Pulmonary artery endothelial cell (primary cell): Measurements from ENCODE around the gene SERTM1. TPM values are rescaled to one million over a fixed set of nuclear protein-coding genes. Genes with fewer than 3 reads are reported as not detected.

Source experiments
- DNase-seq: peaks from one replicate; pipeline ENCODE4 v3.0.0-alpha.2; 2011; ENCODE audit warnings: low read depth, low spot score
- total RNA-seq: library from RNA; depleted of rRNA; stranded (reverse); fragments of >200 nt; gene quantifications from 2 replicates; pipeline ENCODE4 v1.2.3, GENCODE V29; 2014

The SERTM1 gene
- 0.20 and 0.49 TPM in 2 replicates for total RNA-seq

- DNase-seq = no peak
These were observed at the start of gene SERTM1 for GRCh38 chr13:36673838-36674326. TSS of gene SERTM1 (plus strand) at chr13:36674020. CDS start at chr13:36695079, 21,059 bp downstream.

DNA sequence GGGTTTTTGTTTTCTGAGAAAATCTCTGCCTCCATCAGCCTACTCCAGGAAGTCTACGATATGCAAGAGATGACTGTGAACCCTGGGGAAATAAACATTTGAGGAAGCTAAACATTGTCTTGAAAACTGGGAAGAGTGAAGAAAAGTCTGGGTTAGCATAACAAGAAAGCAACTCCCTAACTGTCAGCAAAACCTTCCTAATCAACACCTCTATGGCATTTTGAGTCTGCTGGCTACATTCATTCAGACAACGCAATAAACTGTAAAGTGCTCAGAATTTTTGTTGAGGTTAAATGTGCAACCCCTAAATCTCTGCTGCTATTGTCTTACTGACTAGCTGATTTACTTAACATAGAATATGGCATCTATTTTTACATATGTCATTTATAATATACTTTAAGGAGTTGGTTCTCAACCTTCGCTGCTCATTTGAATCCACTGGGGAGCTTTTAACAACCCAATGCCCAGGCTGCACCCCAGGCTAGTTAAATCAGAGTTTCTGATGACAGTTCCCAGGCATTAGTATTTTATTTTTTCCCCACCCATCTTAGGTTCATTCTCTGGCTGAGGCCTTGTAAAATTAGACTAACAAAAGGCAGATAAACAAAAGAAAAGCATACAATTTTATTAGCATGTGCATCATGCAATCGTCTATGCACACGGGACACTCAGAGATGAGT, 45.3 kb upstream of the SERTM1 start:
- DNase-seq = no peak

DNA sequence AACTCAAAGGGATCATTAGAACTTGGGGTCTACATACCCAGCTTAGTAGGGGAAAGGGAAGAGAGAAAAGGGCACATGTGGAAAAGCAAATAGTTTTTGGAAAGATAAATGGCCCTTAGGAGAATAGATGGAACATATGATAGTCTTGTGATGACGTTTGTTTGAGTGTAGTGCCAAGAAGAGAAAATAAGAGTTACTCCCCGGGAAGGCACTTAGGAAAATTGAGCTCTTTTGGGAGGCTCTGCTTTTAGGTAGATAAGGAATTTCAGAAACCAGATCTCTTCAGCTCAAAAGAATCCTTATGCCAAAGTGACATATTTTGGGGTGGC, 44.8 kb upstream of the SERTM1 start:
- no peak for DNase-seq

DNA sequence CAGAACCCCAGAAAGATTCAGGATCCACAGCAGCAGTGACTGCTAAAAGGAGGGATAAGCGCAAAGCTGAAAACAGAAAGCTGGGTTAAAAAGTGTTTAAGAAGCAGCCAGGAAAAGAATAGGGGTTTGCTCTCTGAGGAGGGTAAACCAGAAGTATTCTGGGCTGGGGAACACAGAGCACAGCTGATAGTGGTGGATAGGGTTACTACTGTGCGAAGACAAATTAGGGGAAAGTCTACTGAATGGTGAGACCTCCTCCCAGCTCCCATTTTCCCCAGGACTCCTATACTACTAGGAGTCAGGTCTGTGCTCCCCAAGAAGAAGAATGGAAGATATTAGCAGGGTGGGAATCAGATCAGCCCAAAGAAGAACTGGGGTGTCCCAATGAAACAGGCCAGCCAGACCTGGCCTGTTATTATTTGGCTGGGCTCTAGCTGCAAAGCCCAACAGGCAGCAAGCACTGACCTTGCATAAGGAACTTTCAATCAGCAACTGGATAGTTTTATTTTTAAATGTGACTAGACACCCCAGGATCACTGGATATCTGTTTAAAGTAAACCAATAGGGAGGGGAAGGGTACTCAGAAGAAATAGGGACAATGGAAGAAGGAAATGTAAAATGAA, 43.5 kb upstream of the SERTM1 start:
- DNase-seq = no peak

DNA sequence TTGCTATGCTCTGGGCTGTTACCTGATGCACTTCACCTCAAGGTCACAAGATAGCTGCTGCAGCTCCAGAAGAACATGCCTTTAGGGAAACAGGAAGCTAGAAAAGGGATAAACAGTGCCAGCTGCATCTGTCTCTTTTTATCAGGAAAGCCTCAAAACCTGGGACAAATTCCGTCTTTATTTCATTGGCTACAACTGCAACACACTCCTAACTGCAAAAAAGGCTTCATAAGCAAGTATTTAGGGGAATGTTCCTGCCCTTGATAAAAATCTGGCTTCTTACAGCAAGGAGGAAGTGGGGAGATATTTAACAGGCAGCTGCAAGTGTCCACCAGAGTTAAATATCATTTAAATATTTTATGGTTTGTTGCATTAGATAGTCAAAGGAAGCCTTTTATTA, 34.2 kb upstream of the SERTM1 start:
- no peak for DNase-seq

- DNase-seq = no peak
These were observed 23.2 kb upstream of the SERTM1 start for GRCh38 chr13:36650611-36651010.

DNA sequence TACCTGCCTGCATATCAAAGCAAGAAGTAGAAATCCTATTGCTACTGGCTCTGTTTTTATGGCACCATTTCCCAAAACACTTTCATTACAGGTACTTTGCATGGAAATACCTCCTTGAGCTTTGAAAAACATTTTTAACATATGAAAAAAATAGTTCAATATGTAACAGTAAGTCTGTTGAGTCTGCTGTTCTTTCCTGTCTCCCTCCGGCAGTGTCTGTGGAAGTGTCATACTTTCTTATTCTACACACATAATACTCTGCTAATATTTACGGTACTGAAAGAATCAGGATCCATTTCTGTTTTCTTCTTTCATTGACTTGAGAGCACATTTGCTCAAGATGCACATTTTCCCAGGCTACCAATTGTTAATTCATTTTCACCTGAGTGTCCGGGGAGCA, 8.2 kb upstream of the SERTM1 start:
- DNase-seq = no peak

DNA sequence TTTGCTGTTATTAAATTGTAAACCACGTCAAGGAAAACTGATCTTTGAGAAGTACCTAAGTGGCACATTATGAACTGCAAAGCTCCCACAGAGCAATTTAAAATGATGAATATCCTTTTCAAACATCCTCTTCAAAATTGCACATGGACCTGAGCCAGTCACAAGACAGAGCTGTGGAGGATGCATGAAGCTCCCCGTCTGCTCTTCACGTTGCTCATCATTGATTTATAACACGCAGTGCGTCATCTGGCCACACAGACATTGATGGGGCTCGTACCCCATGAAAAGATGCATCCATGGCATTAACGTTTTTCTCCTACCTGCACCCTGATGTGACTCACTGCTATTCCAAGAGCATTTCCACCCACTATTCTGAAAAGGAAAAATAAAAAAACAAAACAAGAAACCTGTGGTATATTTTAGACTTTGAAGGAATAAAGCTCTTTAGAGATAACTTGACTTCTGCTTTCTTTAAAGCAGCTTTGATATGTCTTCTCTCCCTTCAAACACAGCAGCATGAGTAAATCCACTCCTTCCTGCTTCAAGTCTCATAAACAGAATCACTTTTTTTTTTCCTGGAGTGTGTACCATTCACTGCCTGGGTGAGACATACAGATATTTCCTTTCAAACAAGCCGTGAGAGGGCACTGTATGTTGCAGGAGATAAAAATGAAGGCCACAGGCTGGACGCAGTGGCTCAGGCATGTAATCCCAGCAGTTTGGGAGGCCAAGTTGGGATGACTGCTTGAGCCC, 7.2 kb upstream of the SERTM1 start:
- DNase-seq = no peak

GRCh38 chr13:36668316-36668715, 5.5 kb upstream of the SERTM1 start:
- DNase-seq = no peak

DNA sequence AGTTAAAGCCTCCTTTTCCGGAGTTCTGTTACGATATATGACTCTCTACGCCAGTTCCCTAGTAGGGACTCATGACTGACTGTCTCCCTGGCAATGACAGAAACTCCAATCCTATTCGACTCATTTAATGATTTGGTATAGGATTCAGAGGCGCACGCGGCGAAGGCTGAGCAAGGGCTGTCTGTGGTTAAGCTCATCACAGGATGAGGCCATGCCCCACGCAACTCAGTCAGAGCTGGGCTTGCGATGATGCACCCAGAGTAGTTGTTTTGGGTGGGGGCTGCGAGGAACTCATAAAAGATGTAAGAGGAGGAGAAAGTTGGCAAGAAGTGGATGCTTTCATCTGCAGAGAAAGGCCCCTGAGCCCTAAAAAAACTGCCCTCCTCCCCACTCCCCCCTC, 468 bp upstream of the SERTM1 start:
- DNase-seq = no peak

DNA sequence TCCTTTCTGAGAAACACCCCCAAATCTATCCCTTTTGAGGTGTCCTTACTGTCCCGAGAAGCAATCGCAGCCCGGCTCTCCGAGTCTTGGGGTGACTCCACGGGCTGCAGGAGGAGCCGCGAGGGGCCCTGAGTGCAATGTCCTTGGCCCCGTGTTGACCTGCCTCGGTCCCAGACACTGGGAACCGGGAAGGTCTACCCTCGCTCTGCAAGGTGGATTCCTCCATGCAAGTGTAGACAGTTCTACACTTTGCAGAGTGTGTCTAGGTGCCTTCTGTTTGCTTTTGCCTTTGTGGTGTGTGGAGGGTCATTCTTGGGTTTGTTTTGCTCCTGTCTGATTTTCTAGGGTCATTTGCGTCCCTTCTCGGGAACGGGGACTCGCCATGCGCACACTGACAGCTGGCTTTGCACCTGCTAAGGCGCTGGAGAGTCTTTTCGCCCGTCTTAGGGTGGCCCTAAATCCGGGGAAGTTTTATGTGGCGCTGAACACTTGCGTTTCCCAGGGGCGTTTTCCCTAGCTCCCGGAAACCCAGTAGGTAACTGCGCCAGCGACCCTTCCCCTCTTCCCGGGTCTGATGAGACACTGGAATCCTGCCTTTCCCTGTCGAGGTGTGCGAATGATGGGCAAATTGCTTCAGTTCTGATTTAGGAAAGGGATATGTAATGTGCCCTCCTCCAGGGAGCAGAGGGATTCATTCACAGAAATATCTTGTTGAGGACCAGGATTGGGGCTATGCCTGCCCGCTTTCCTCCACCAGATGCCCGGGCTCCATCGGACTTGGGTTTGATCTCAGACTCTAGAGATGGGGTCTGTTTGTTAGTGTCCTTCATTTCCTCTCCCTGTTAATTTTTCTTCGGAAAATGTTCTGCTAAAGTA, 755 bp downstream of the SERTM1 start:
- DNase-seq = no peak

DNA sequence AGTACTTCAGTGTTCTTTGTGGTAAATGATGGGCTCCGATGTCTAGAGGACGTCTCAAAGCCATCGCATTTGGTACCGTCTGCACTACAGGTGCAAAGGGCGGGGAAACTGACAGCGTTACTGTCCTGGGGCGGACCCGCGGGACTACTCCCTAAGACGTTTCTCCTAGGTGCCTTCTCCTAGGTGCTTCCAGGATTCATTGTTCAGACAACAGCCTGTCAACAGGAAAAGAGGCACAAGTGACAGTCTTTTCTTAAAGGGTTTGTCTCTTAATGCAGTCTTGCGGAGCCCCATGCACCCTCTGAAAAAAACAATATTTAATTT, 1.4 kb downstream of the SERTM1 start:
- DNase-seq = no peak

DNA sequence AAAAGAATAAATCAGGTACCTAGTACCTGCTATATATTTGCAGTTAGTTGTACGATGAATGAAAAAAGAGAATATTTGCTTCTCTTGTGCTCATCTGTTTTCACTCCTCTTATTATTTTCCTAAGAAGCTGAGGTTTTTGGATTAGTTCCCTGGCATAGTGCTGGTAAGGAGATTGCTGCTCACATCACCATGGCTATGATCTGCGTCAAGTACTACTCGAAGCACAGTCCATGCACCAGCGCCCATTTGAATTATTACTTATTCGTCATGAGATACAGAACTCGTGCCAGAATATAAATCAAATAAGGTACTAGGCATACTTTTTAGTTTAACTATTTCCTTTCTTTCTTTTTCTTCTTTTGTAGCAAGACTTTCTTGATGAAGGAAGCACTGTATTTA, 7.1 kb downstream of the SERTM1 start:
- DNase-seq = no peak

DNA sequence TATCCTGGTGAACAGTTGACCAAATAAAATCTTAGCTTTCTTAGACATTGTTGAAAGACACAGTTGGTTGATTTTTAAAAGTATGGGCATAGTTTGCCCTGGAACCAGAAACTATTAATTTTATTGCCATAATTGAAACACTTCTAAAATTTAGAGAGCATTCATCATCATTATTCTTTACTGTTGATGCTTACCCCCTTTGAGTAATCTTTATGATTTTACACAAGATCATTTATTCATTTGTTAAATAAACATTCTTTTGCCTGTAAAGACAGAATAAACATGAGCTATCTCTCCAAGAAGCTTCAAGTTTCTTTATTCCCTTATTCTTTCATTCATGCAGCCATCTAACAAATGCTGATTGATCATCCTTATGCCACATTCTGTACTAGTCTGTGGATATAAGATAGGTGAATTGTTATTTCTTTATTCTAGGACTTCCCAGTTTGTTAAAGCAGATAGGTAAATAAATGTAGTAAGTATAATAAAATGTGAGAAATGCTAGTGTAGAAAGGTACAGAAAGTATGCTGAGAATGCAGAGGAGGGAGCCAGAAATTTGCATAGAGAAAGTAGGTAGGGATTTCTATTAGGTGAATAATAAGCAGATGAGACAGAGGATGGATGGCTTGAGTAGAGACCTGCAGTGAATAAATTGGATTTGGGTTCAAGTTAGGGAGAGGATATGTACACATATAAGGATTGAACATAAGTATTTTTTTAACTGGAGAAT, 8.2 kb downstream of the SERTM1 start:
- DNase-seq = no peak

DNA sequence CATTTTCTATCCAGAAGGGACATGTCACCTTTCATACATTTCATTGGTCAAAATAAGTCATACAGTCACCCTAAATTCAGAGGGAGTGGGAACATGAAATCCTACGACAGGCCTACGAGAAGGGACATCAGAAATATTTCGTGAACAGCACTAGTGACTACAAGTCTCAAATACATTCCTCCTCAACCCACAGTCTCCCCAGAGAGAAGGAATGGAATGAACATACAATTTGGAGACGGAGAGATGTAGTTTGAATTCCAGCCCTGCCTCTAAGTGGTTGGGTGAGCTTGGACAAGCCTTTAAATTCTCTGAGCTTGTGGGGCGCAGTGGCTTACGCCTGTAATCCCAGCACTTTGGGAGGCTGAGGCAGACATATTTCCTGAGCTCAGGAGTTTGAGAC, 9.9 kb downstream of the SERTM1 start:
- no peak for DNase-seq

DNA sequence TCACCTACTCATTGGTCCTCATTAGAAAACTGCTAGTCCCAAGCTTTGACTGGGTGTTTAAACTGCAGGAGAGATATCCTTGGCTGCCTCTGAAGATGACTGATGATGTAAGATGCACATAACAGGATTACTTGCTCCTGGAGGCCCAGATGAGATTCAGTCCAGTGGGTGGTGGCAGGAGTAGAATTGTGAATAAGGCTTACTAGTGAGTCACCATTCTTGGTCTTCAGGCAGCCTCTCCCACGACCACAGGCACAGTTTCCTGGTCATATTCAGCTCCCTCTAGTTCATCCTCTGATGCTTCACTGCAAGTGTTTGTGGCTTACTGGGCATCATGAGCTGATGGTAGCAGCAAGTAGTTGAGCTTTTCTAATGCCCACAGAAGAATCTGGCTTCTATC, 12.1 kb downstream of the SERTM1 start:
- DNase-seq = no peak

GRCh38 chr13:36696410-36697010, 22.7 kb downstream of the SERTM1 start:
- no peak for DNase-seq

DNA sequence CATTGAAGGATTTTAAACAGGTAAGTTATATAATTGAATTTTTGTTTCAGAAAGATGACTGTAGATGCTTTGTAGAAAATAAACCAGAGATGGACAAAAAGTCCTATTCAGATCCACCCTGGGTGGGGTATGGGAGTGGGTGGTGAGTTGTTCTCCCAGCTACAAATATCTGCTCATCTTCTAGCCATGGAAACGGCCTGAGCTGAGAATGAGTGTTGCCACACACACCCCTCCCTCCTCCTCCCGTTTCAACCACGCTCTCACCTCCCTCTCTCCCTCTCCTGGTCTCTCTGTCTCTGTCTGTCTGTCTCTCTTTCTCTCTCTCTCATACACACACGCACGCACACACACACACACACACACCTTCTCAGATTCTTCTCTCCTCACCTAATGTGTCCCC, 26.4 kb downstream of the SERTM1 start:
- DNase-seq = no peak

GRCh38 chr13:36706755-36707154, 32.9 kb downstream of the SERTM1 start:
- no peak for DNase-seq

- no peak for DNase-seq
These were observed 35.5 kb downstream of the SERTM1 start for GRCh38 chr13:36709136-36709890.
